ENCODE results near the gene CTBP1. TPM values are rescaled to one million over a fixed set of nuclear protein-coding genes. Genes with fewer than 3 reads are reported as not detected.

CTBP1 gene
- total and polyA plus RNA-seq, 2 of the 8 experiments (the other 6 are each of a cell fraction or from before 2014, with no cell fraction given) = 128 to 185 TPM

DNA sequence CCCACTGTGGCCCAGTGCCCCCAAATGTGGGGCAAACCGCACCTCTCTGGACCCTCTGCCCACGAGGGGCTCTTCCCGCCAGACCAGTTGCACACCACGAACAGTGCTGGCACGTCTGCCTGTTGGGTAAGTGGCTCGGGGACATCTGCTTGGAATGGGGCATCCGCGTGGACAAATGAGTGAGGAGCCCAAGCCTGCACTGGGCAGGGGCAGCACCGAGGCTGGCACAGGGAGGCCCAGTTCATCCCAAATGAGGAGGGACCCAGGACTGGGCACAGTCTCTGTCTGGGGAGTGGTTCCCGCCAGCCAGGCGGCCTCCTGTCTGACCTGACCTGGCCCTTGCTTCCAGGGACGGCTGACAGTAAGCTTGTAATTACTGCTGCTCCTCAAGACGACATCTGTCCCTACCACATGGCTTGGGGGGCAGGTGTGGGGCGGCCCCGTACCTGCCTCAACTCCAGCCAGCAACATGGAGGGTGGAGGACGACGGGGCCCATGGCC is 79.7 kb downstream of the CTBP1 start:
- ChIA-PET CTCF (ENCODE audit: partially characterized antibody) (interaction anchor here (0.7 to 1.4 kb wide), 3 partner anchors 23 to 184 kb away, joined by 3 to 4 read pairs (median 3); no protein-coding TSS in a partner anchor), POLR2A (ENCODE audit: partially characterized antibody) (no interaction called here)
- Histone ChIP-seq H3K18ac (ENCODE audit: extremely low read depth, low read length) (no peak overlapping the region), H3K23me2 (ENCODE audit: low read depth, low read length) (peaks cover 11% of the 10 kb centered on the region; the same call in 1 of the 2 replicates), H3K23ac (ENCODE audit: insufficient read length) (no peak overlapping the region), H4K5ac (ENCODE audit: insufficient read length, low read depth, low read length) (no peak overlapping the region), H3K4me2 (ENCODE audit: insufficient read depth in 1 of 2, low read depth in 2 of 2, low read length in 2 of 2) (no peak overlapping the region), H3K4ac (replicated peaks; ENCODE audit: insufficient read length, low read depth, low read length) (no peak overlapping the region), H3K36me3 (ENCODE audit: control insufficient read depth in 2 of 4, insufficient read depth in 4 of 4, low read length in 3 of 4) (peaks cover 0 to 6% (median 0%) of the 10 kb centered on the region in 4 experiments; a peak in 1 of 8 replicates), H2BK5ac (ENCODE audit: low read depth, low read length) (no peak overlapping the region), H2BK12ac (ENCODE audit: low read depth, low read length) (no peak overlapping the region), H3K79me1 (ENCODE audit: low read depth, low read length) (no peaks in the 10 kb centered on the region), H3K4me3 (ENCODE audit: extremely low read depth in 1 of 4, insufficient read depth in 2 of 4, low read depth in 3 of 4, low read length in 4 of 4) (no peak overlapping the region), H2AK5ac (ENCODE audit: low read depth, low read length) (no peak overlapping the region), H2AFZ (ENCODE audit: low read length) (no peak overlapping the region), H3K27me3 (replicated peaks in 1 of 4; ENCODE audit: control insufficient read depth in 3 of 4, extremely low read depth in 1 of 4, insufficient read depth in 3 of 4, low read length in 3 of 4) (peaks cover 47 to 65% (median 63%) of the 10 kb centered on the region in 4 experiments), H4K8ac (ENCODE audit: extremely low read depth, insufficient read depth, low read length) (peak overlapping the region; percentile 47; the same call in 1 of the 2 replicates), H3K14ac (ENCODE audit: insufficient read length) (no peak overlapping the region), H2BK120ac (replicated peaks; ENCODE audit: low read depth, low read length) (no peak overlapping the region), H2BK15ac (ENCODE audit: low read length) (no peak overlapping the region), H3K9ac (replicated peaks in 1 of 4; ENCODE audit: extremely low read depth in 1 of 4, low read depth in 3 of 4, low read length in 3 of 4) (no peak overlapping the region), H4K20me1 (replicated peaks in 1 of 2; ENCODE audit: control insufficient read depth in 1 of 2, insufficient read depth in 2 of 2, low read length in 2 of 2) (peaks cover 7 to 22% of the 10 kb centered on the region in 2 experiments), H3K4me1 (replicated peaks in 1 of 4; ENCODE audit: control insufficient read depth in 3 of 4, insufficient read depth in 4 of 4, low read length in 3 of 4) (peaks cover 0 to 16% (median 6%) of the 10 kb centered on the region in 4 experiments; a peak in 5 of 7 replicates), H4K91ac (replicated peaks; ENCODE audit: insufficient read length, low read length) (no peak overlapping the region), H3K9me3 (ENCODE audit: insufficient read depth in 2 of 2, low read depth in 1 of 2, low read length in 1 of 2) (peaks cover 0 to 7% of the 10 kb centered on the region in 2 experiments; a peak in 1 of 4 replicates), H2BK20ac (ENCODE audit: low read length) (no peak overlapping the region), H3K27ac (ENCODE audit: low read depth, low read length) (no peak overlapping the region), H3K56ac (replicated peaks; ENCODE audit: insufficient read length, low read depth, low read length) (no peak overlapping the region), H3K79me2 (ENCODE audit: control insufficient read depth in 1 of 2, insufficient read depth in 2 of 2, low read length in 2 of 2) (no peaks in the 10 kb centered on the region)
- 93% methylated on average over 17 of the region's 17 CpGs; no CpG with 5 or more reads in 1 of the 2 experiments for WGBS, 2 experiments (ENCODE audit: extremely low coverage in 1 of 2, insufficient coverage in 1 of 2, insufficient read length in 1 of 2, insufficient replicate concordance in 2 of 2, low coverage in 1 of 2, low lambda C conversion rate in 2 of 2, missing lambda C conversion rate in 1 of 2)
- TF ChIP-seq MAFK (IDR thresholded peaks at IDR 0.05; ENCODE audit: low read depth, low read length) = no peak
- TF ChIP-seq RBBP5 (IDR thresholded peaks at IDR 0.05; ENCODE audit: borderline replicate concordance, low read depth, low read length) = no peak
- no peak for TF ChIP-seq CBX8 (IDR thresholded peaks at IDR 0.05; ENCODE audit: borderline replicate concordance, low read depth, low read length)
- TF ChIP-seq NRF1 (IDR thresholded peaks at IDR 0.05; ENCODE audit: low read depth, low read length) = no peak
- no peak for TF ChIP-seq JUND (IDR thresholded peaks at IDR 0.05; ENCODE audit: low read length)
- TF ChIP-seq TCF12 (IDR thresholded peaks at IDR 0.05; ENCODE audit: low read depth, low read length) = no peak
- no peak for TF ChIP-seq NANOG (IDR thresholded peaks at IDR 0.05; ENCODE audit: insufficient read depth, low read depth, low read length, poor library complexity, severe bottlenecking)
- no peak for TF ChIP-seq TAF1 (IDR thresholded peaks at IDR 0.05; ENCODE audit: low read depth, low read length)
- TF ChIP-seq RXRA (IDR thresholded peaks at IDR 0.05; ENCODE audit: insufficient read depth, low read depth, low read length) = no peak
- FAIRE-seq (no peak), DNase-seq (ENCODE audit: low read depth in 1 of 2, low spot score in 2 of 2) (no peak)
